IMR-90 (cell line): ENCODE data around the gene SLC30A10. TPM values are rescaled to one million over a fixed set of nuclear protein-coding genes. Genes with fewer than 3 reads are reported as not detected.

Experiments used
- ATAC-seq: fragments of 200-7000 bp; cut with Tn5 transposase; 2 replicates; pipeline ENCODE4 v1.9.1; 2020; ENCODE audit warnings: low read depth, mild to moderate bottlenecking, moderate library complexity
- BruUV-seq: library from RNA; stranded (reverse); fragments of 400-500 nt; replicated peaks from 2 replicates; lab custom pipeline; 2021; lab: Mats Ljungman, UMichigan
- CTCF ChIA-PET: fragments of 300-600 bp; formaldehyde crosslinking; extraction: SDS; loops from one replicate; lab custom pipeline; 2021; ENCODE audit warnings: antibody characterized with exemption; lab: Yijun Ruan, JAX
- POLR2A ChIA-PET: fragments of 300-600 bp; sonication (Branson Sonifier 250); formaldehyde crosslinking; loops from one replicate; lab custom pipeline; 2022; ENCODE audit warnings: antibody characterized with exemption; ENCODE audit not compliant: unreplicated experiment; lab: Charles Lee
- DNase-seq: peaks from one replicate; pipeline ENCODE4 v3.0.0; 2013
- H2AFZ ChIP-seq: replicated peaks from 2 replicates; pipeline ENCODE3; 2013; ENCODE audit warnings: low read length, mild to moderate bottlenecking; ENCODE audit not compliant: poor library complexity
- H2AK5ac ChIP-seq: 2 replicates; pipeline ENCODE4 v1.6.1; 2013; ENCODE audit warnings: low read depth, low read length, inconsistent platforms
- H2AK9ac ChIP-seq: replicated peaks from 2 replicates; pipeline ENCODE3; 2013; ENCODE audit warnings: mild to moderate bottlenecking, low read depth, low read length, moderate library complexity; ENCODE audit not compliant: poor library complexity
- H2BK120ac ChIP-seq: 2 replicates; pipeline ENCODE4 v1.6.1; 2013; ENCODE audit warnings: low read depth, low read length, inconsistent platforms
- H2BK15ac ChIP-seq: 3 replicates; pipeline ENCODE4 v1.6.1; 2013; ENCODE audit warnings: low read depth, low read length, inconsistent platforms
- H2BK20ac ChIP-seq: 2 replicates; pipeline ENCODE4 v1.6.1; 2013; ENCODE audit warnings: low read depth, mild to moderate bottlenecking, inconsistent platforms, low read length, moderate library complexity
- H2BK5ac ChIP-seq: 2 replicates; pipeline ENCODE4 v1.6.1; 2013; ENCODE audit warnings: mild to moderate bottlenecking, low read depth, low read length, inconsistent platforms; ENCODE audit not compliant: poor library complexity, severe bottlenecking
- H3K14ac ChIP-seq: replicated peaks from 2 replicates; pipeline ENCODE4 v1.6.1; 2013; ENCODE audit warnings: low read depth, low read length, inconsistent platforms
- H3K18ac ChIP-seq: 2 replicates; pipeline ENCODE4 v1.6.1; 2013; ENCODE audit warnings: low read depth, low read length, control low read depth
- H3K23ac ChIP-seq: 2 replicates; pipeline ENCODE4 v1.6.1; 2013; ENCODE audit warnings: low read depth, low read length, inconsistent platforms
- H3K27ac ChIP-seq: 2 replicates; pipeline ENCODE4 v1.5.1; 2013; ENCODE audit warnings: mild to moderate bottlenecking, control low read depth, low read length; ENCODE audit not compliant: insufficient read depth
- H3K27me3 ChIP-seq: 2 replicates; pipeline ENCODE4 v1.6.1; 2013; ENCODE audit warnings: low read length; ENCODE audit not compliant: control insufficient read depth, insufficient read depth
- H3K36me3 ChIP-seq: 2 replicates; pipeline ENCODE4 v1.6.1; 2013; ENCODE audit warnings: low read length, mixed read lengths; ENCODE audit not compliant: control insufficient read depth, insufficient read depth
- H3K4ac ChIP-seq: 2 replicates; pipeline ENCODE4 v1.6.1; 2013; ENCODE audit warnings: low read depth, low read length, inconsistent platforms
- H3K4me1 ChIP-seq: 2 replicates; pipeline ENCODE4 v1.6.1; 2013; ENCODE audit warnings: low read length, mixed read lengths; ENCODE audit not compliant: control insufficient read depth, insufficient read depth
- H3K4me2 ChIP-seq: 2 replicates; pipeline ENCODE4 v1.6.1; 2013; ENCODE audit warnings: low read depth, mild to moderate bottlenecking, control low read depth, low read length, moderate library complexity
- H3K4me3 ChIP-seq: 2 replicates; pipeline ENCODE4 v1.5.1; 2013; ENCODE audit warnings: low read depth, mild to moderate bottlenecking, control low read depth, low read length, moderate library complexity; ENCODE audit not compliant: insufficient read depth
- H3K56ac ChIP-seq: 2 replicates; pipeline ENCODE4 v1.6.1; 2013; ENCODE audit warnings: low read length, inconsistent platforms; ENCODE audit not compliant: insufficient read depth; ENCODE audit errors: extremely low read depth
- H3K79me1 ChIP-seq, 2 experiments: 2 replicates each; pipeline ENCODE4 v1.6.1; 2013; ENCODE audit warnings: low read length in 2 of 2, inconsistent platforms in 1 of 2, low read depth in 1 of 2
- H3K9ac ChIP-seq: 2 replicates; pipeline ENCODE4 v1.6.1; 2013; ENCODE audit warnings: low read depth, low read length, control low read depth
- H3K9me1 ChIP-seq: 2 replicates; pipeline ENCODE4 v1.6.1; 2013; ENCODE audit warnings: low read length, inconsistent platforms; ENCODE audit not compliant: insufficient read depth
- H3K9me3 ChIP-seq: 2 replicates; pipeline ENCODE4 v1.6.1; 2013; ENCODE audit warnings: low read length; ENCODE audit not compliant: control insufficient read depth, insufficient read depth
- H4K20me1 ChIP-seq: 2 replicates; pipeline ENCODE4 v1.6.1; 2013; ENCODE audit warnings: low read length, inconsistent platforms; ENCODE audit not compliant: insufficient read depth
- H4K5ac ChIP-seq: 2 replicates; pipeline ENCODE4 v1.6.1; 2013; ENCODE audit warnings: mild to moderate bottlenecking, low read depth, low read length, control low read depth
- H4K8ac ChIP-seq, 2 experiments: 2 replicates each; pipeline ENCODE4 v1.6.1; 2013; ENCODE audit warnings: low read depth in 2 of 2, low read length in 2 of 2, control low read depth in 1 of 2, inconsistent platforms in 1 of 2
- H4K91ac ChIP-seq: 2 replicates; pipeline ENCODE4 v1.6.1; 2013; ENCODE audit warnings: low read depth, low read length, inconsistent platforms; ENCODE audit not compliant: insufficient read depth
- BHLHE40 ChIP-seq: fragments of 150-350 bp; IDR thresholded peaks from 2 replicates; pipeline ENCODE4 v1.6.1; 2016; ENCODE audit warnings: mild to moderate bottlenecking, low read depth, low read length
- CEBPB ChIP-seq: IDR thresholded peaks from 2 replicates; pipeline ENCODE4 v1.6.1; 2012; ENCODE audit warnings: low read depth, low read length, improper control_type of control experiment
- CHD1 ChIP-seq: IDR thresholded peaks from 2 replicates; pipeline ENCODE4 v1.6.1; 2012; ENCODE audit warnings: low read depth, low read length, improper control_type of control experiment
- FOS ChIP-seq: fragments of 150-350 bp; IDR thresholded peaks from 2 replicates; pipeline ENCODE4 v1.6.1; 2016; ENCODE audit warnings: low read depth, low read length
- MAFK ChIP-seq: IDR thresholded peaks from 2 replicates; pipeline ENCODE4 v1.6.1; 2012; ENCODE audit warnings: low read depth, low read length, improper control_type of control experiment
- MAZ ChIP-seq: IDR thresholded peaks from 2 replicates; pipeline ENCODE4 v1.6.1; 2012; ENCODE audit warnings: low read depth, mild to moderate bottlenecking, low read length, improper control_type of control experiment, moderate library complexity, borderline replicate concordance
- MXI1 ChIP-seq: IDR thresholded peaks from 2 replicates; pipeline ENCODE4 v1.6.1; 2012; ENCODE audit warnings: low read depth, mild to moderate bottlenecking, low read length, moderate library complexity, borderline replicate concordance
- NFE2L2 ChIP-seq: fragments of 150-350 bp; IDR thresholded peaks from 2 replicates; pipeline ENCODE4 v1.6.1; 2016; ENCODE audit warnings: low read depth, mild to moderate bottlenecking, low read length
- POLR2A ChIP-seq: IDR thresholded peaks from 2 replicates; pipeline ENCODE4 v1.6.1; 2012; ENCODE audit warnings: mild to moderate bottlenecking, low read depth, low read length
- RFX5 ChIP-seq: IDR thresholded peaks from 2 replicates; pipeline ENCODE4 v1.8.0; 2012; ENCODE audit warnings: low read depth, mild to moderate bottlenecking, low read length, moderate library complexity
- SMC3 ChIP-seq: fragments of 150-350 bp; IDR thresholded peaks from 2 replicates; pipeline ENCODE4 v1.6.1; 2016; ENCODE audit warnings: low read depth, mild to moderate bottlenecking, antibody characterized with exemption, low read length, moderate library complexity
- WGBS, 2 experiments: methylation state at CpG; one replicate each; pipeline versions ENCODE4 v1.1.5 to v1.1.7; 2013; ENCODE audit warnings: missing lambda C conversion rate in 2 of 2; ENCODE audit not compliant: insufficient read length in 1 of 2; ENCODE audit errors: extremely low coverage in 2 of 2; 5-methylcytosine and 5-hydroxymethylcytosine counted together
- dilution Hi-C: fragments of 300-500 bp; cut with HindIII; formaldehyde crosslinking; loops from one replicate; pipeline ENCODE4 v1.14.3; 2018; ENCODE audit warnings: low sequenced_read_pairs; ENCODE audit not compliant: unreplicated experiment
- in situ Hi-C: fragments of 300-500 bp; cut with MboI; formaldehyde crosslinking; loops from 3 replicates; pipeline ENCODE4 v1.14.3; 2019; ENCODE audit warnings: low sequenced_read_pairs, inconsistent platforms, mixed read lengths
- intact Hi-C: fragments of 100-400 bp; cut with micrococcal nuclease; formaldehyde crosslinking; loops from 2 replicates; pipeline ENCODE4 v1.10.0; 2022
- polyA plus RNA-seq, 3 experiments: library from polyadenylated mRNA; depleted of rRNA; stranded (reverse); fragments of >200 nt; gene quantifications; 2 replicates each; pipeline ENCODE4 v1.2.3, GENCODE V29; 2012; ENCODE audit warnings: low replicate concordance in 1 of 3
- total RNA-seq: library from RNA; depleted of rRNA; stranded (reverse); fragments of >200 nt; gene quantifications from 2 replicates; pipeline ENCODE4 v1.2.3, GENCODE V29; 2012
- TF ChIP-seq, protein P1 (sequence below): fragments of 150-350 bp; IDR thresholded peaks from 2 replicates; pipeline ENCODE4 v1.6.1; 2016; ENCODE audit warnings: low read depth, mild to moderate bottlenecking, low read length, moderate library complexity, borderline replicate concordance

Gene SLC30A10
- total and polyA plus RNA-seq, 2 of the 4 experiments (the other 2 are of a cell fraction), result not detected

- H3K4me1 ChIP-seq, result no peaks in the 10 kb centered on the region
- no peak overlapping the region for H4K8ac ChIP-seq
- H3K36me3 ChIP-seq, result no peaks in the 10 kb centered on the region
- H2AFZ ChIP-seq, result no peak overlapping the region
- ChIA-PET POLR2A (no interaction called here), CTCF (no interaction called here)
- no peak for DNase-seq
- no peak overlapping the region for H2BK5ac ChIP-seq
- H2BK20ac ChIP-seq, result no peak overlapping the region
- H3K18ac ChIP-seq, result no peak overlapping the region
- H4K5ac ChIP-seq, result no peak overlapping the region
- no peak for ATAC-seq
- intact Hi-C loops, result no loop called here
- H3K56ac ChIP-seq, result no peak overlapping the region
- whole genome bisulfite sequencing, 2 experiments, result no CpG with 5 or more reads among the region's 1 CpG
- H2AK9ac ChIP-seq, result no peak overlapping the region
- no peak for TF ChIP-seq FOS
- TF ChIP-seq SMC3, result no peak
- no peak for TF ChIP-seq MAZ
- no peak for TF ChIP-seq BHLHE40
- TF ChIP-seq MAFK, result no peak
- no peak for TF ChIP-seq NFE2L2
- TF ChIP-seq MXI1, result no peak
- no peak for TF ChIP-seq CEBPB
- no peak for TF ChIP-seq POLR2A
- no peak for TF ChIP-seq RFX5
- TF ChIP-seq CHD1, result no peak
- TF ChIP-seq, protein P1, sequence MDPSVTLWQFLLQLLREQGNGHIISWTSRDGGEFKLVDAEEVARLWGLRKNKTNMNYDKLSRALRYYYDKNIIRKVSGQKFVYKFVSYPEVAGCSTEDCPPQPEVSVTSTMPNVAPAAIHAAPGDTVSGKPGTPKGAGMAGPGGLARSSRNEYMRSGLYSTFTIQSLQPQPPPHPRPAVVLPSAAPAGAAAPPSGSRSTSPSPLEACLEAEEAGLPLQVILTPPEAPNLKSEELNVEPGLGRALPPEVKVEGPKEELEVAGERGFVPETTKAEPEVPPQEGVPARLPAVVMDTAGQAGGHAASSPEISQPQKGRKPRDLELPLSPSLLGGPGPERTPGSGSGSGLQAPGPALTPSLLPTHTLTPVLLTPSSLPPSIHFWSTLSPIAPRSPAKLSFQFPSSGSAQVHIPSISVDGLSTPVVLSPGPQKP, result no peak
- in situ Hi-C loops, result no loop called here
- no peak overlapping the region for H2AK5ac ChIP-seq
- no peak overlapping the region for H4K91ac ChIP-seq
- no peak overlapping the region for H3K9ac ChIP-seq
- H3K4ac ChIP-seq, result no peak overlapping the region
- no peak overlapping the region for H3K4me3 ChIP-seq
- H4K20me1 ChIP-seq, result no peaks in the 10 kb centered on the region
- BruUV-seq, result no TSS peak
- H3K79me1 ChIP-seq, result no peaks in the 10 kb centered on the region
- H3K9me1 ChIP-seq, result no peaks in the 10 kb centered on the region
- no peaks in the 10 kb centered on the region for H3K27me3 ChIP-seq
- no peak overlapping the region for H2BK120ac ChIP-seq
- H3K23ac ChIP-seq, result no peak overlapping the region
- dilution Hi-C loops, result no loop called here
- no peaks in the 10 kb centered on the region for H3K9me3 ChIP-seq
- H3K27ac ChIP-seq, result no peak overlapping the region
- no peak overlapping the region for H2BK15ac ChIP-seq
- H3K14ac ChIP-seq, result no peak overlapping the region
- no peak overlapping the region for H3K4me2 ChIP-seq
Measured at GRCh38 chr1:219916257-219916656, 12.1 kb downstream of the SLC30A10 start.
